WERI-Rb-1 (cell line): ENCODE data around the gene KRT77.

ENCODE experiments used
- DNase-seq: peaks from one replicate; pipeline ENCODE4 v3.0.0-alpha.2; 2020
- H3K27ac ChIP-seq: fragments of 250-450 bp; sonication (Bioruptor Pico); 2 replicates; pipeline ENCODE4 v1.5.1; 2020; ENCODE audit warnings: mild to moderate bottlenecking, moderate library complexity
- H3K27me3 ChIP-seq: fragments of 250-450 bp; sonication (Bioruptor Pico); 2 replicates; pipeline ENCODE4 v1.5.1; 2021; ENCODE audit warnings: mild to moderate bottlenecking, low read depth, moderate library complexity; ENCODE audit not compliant: insufficient read depth, severe bottlenecking
- H3K36me3 ChIP-seq: fragments of 250-450 bp; sonication (Bioruptor Pico); 2 replicates; pipeline ENCODE4 v1.5.1; 2020; ENCODE audit warnings: mild to moderate bottlenecking, moderate library complexity
- H3K4me3 ChIP-seq: 2 replicates; pipeline ENCODE4 v1.5.1; 2011; ENCODE audit warnings: low read depth, mild to moderate bottlenecking, control low read depth, low read length
- H3K9me3 ChIP-seq: fragments of 250-450 bp; sonication (Bioruptor Pico); 2 replicates; pipeline ENCODE4 v1.5.1; 2021; ENCODE audit warnings: mild to moderate bottlenecking, moderate library complexity; ENCODE audit not compliant: severe bottlenecking
- TF ChIP-seq, protein P1 (sequence below): IDR thresholded peaks from 2 replicates; pipeline ENCODE4 v1.5.1; 2011; ENCODE audit warnings: low read depth, mild to moderate bottlenecking, control low read depth, inconsistent platforms, low read length

Gene KRT77

DNA sequence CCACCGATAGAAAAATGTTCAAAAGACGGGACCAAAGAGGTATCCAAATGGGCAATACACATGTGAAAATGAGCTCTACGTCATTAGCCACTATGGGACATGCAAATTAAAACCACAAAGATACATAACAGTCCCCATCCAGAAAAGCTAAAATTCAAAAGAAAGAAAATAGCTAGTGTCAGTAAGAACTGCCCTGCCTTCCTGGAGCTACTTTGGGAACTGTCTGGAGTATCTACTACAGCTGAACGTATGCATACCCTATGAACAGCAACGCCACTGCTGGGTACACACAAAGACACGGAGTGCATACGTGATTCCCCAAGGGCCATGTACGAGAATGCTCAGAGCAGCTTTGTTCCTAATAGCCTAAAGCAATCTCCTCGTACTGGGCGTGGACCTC lies 25.8 kb upstream of the KRT77 start:
- no peak overlapping the region for H3K27ac ChIP-seq
- H3K27me3 ChIP-seq = peaks cover 83% of the 10 kb centered on the region
- no peaks in the 10 kb centered on the region for H3K9me3 ChIP-seq
- H3K36me3 ChIP-seq = no peaks in the 10 kb centered on the region
- no peak for DNase-seq
- TF ChIP-seq, protein P1, sequence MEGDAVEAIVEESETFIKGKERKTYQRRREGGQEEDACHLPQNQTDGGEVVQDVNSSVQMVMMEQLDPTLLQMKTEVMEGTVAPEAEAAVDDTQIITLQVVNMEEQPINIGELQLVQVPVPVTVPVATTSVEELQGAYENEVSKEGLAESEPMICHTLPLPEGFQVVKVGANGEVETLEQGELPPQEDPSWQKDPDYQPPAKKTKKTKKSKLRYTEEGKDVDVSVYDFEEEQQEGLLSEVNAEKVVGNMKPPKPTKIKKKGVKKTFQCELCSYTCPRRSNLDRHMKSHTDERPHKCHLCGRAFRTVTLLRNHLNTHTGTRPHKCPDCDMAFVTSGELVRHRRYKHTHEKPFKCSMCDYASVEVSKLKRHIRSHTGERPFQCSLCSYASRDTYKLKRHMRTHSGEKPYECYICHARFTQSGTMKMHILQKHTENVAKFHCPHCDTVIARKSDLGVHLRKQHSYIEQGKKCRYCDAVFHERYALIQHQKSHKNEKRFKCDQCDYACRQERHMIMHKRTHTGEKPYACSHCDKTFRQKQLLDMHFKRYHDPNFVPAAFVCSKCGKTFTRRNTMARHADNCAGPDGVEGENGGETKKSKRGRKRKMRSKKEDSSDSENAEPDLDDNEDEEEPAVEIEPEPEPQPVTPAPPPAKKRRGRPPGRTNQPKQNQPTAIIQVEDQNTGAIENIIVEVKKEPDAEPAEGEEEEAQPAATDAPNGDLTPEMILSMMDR = no peak
- no peak overlapping the region for H3K4me3 ChIP-seq

DNA sequence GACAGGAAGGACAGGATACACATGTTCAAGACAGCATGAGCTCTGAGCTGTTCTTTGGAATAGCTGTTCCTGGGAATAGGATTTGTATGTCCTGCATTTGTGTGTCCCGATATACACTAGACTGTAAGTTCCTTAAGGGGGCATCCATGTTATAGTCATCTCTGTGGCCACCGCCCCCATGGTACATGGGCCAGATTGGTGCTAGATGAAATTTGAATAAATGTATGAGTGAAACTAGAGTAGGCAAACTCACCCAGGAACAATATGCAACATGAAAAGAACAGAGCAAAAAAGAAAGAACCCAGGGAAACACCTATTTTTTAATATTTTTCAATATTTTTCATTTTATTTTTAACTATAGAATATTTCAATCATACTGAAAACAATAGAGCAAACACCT lies 25.1 kb upstream of the KRT77 start:
- H3K27me3 ChIP-seq = peaks cover 87% of the 10 kb centered on the region
- no peak for DNase-seq
- H3K36me3 ChIP-seq = no peaks in the 10 kb centered on the region
- TF ChIP-seq, protein P1 = no peak
- no peak overlapping the region for H3K4me3 ChIP-seq
- H3K9me3 ChIP-seq = no peaks in the 10 kb centered on the region
- no peak overlapping the region for H3K27ac ChIP-seq

DNA sequence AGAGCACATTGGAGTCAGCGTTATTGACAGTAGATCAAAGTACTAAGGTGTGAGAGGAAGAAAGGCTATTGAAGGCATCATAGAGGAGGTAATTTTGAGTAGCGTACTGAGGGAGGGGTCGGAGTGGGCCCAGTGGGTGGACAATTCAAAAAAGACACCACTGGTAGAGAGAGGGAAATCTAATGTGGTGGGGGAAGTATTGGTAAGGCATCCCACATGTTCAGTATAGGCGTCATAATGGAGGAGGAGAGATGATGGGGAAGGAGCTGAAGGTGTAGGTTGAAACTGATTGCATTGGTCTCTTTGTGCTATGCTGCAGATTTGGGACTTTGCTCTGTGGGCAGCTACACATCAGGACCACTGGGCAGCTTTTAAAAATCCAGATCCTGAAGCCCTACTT lies 23.7 kb upstream of the KRT77 start:
- Histone ChIP-seq H3K27ac (no peak overlapping the region), H3K27me3 (peaks cover 92% of the 10 kb centered on the region), H3K9me3 (no peaks in the 10 kb centered on the region), H3K36me3 (no peaks in the 10 kb centered on the region), H3K4me3 (no peak overlapping the region)
- DNase-seq = no peak
- TF ChIP-seq, protein P1 = no peak

DNA sequence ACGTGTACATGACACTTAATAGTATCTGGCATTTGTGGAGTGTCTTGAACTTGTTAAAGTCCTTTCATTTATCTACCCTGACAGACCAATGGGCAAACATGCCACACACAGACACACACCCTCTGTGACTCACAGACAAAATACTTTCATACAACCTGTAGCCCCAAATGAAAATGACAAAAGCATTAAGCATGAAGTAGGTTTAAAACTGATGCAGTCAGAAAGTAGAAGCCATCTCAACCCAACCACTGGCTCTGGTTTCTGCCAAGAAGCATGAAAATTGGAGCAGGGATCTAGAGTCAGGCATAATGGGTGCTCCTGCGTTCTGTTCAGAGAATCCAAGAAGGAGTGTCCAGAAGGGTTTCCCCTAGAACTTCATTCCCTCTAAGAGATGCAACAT lies 23.1 kb upstream of the KRT77 start:
- H3K4me3 ChIP-seq = no peak overlapping the region
- H3K27me3 ChIP-seq = peaks cover 91% of the 10 kb centered on the region
- DNase-seq = no peak
- TF ChIP-seq, protein P1 = no peak
- no peaks in the 10 kb centered on the region for H3K36me3 ChIP-seq
- no peaks in the 10 kb centered on the region for H3K9me3 ChIP-seq
- H3K27ac ChIP-seq = no peak overlapping the region

DNA sequence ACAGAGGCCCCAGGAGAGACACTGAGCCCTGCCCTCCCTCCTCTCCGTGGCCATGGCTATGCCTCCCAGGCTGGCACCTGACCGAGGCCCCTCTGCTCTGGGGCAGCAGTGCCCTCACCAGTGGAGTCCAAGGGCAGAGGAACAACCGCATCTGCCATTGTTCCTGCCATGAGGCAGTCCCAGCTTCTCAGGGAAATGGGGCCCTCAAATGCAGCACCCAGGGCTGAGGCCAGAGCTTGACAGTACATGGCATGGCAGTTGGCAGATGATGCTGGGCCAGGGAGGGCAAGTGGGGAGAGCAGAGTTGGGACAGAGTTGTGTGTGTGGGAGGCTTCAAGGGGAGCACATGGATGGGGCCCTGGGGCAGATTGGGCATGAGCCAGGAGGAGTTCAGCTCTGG lies 21.1 kb upstream of the KRT77 start:
- peaks cover 84% of the 10 kb centered on the region for H3K27me3 ChIP-seq
- no peak for DNase-seq
- TF ChIP-seq, protein P1 = no peak

DNA sequence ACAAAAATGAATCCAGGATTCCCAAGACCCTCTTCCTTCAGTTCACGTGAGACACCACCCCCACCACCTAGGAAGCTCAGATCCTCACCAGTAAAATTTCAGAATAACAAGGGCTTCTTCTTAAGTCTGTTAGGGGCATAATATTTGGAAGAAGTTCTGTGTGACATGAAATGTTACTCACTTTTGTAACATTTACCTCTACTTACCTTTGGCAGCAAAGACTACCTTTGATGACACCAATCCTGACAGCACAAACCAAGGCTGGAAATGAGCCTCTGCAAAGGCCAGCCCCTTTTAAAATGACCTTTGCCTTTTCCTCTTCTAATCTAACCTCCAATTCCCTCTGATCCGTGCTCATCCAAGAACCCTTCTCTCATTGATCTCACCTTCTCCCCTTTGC lies 19.4 kb upstream of the KRT77 start:
- TF ChIP-seq, protein P1 = no peak
- peaks cover 84% of the 10 kb centered on the region for H3K27me3 ChIP-seq
- H3K27ac ChIP-seq = no peak overlapping the region
- no peaks in the 10 kb centered on the region for H3K9me3 ChIP-seq
- no peak overlapping the region for H3K4me3 ChIP-seq
- DNase-seq = no peak
- H3K36me3 ChIP-seq = no peaks in the 10 kb centered on the region

More for the DNA sequence above, 21.1 kb upstream of the KRT77 start:
- H3K4me3 ChIP-seq = no peak overlapping the region
- H3K27ac ChIP-seq = no peak overlapping the region
- H3K9me3 ChIP-seq = no peaks in the 10 kb centered on the region
- no peaks in the 10 kb centered on the region for H3K36me3 ChIP-seq
